IPS DF 4.7 (cell line): ENCODE results near the gene BEST4.
"Not testable (repeated sequence)": the region's sequence is repeated elsewhere in the genome, so short reads cannot be mapped to it uniquely, and the experiment has no call there.

Experiments
- DNase-seq: peaks from one replicate; pipeline ENCODE4 v3.0.0-alpha.2; 2013; ENCODE audit warnings: low spot score; ENCODE audit errors: extremely low read depth

Gene BEST4

GRCh38 chr1:44819608-44820327 is 31.8 kb upstream of the BEST4 start:
- DNase-seq, result peak; percentile 81

- DNase-seq, result no peak
These were observed 31.2 kb upstream of the BEST4 start for GRCh38 chr1:44819196-44819607.

GRCh38 chr1:44817771-44818495 is 30.0 kb upstream of the BEST4 start:
- no peak for DNase-seq

- DNase-seq, result no peak
These were observed 29.3 kb upstream of the BEST4 start for GRCh38 chr1:44817307-44817706.

- DNase-seq, result not testable (repeated sequence)
These were observed 28.0 kb upstream of the BEST4 start for GRCh38 chr1:44815926-44816325.

- no peak for DNase-seq
These were observed 25.0 kb upstream of the BEST4 start for GRCh38 chr1:44812822-44813543.

- DNase-seq, result no peak
These were observed 23.3 kb upstream of the BEST4 start for GRCh38 chr1:44811234-44811633.

- DNase-seq, result not testable (repeated sequence)
These were observed 22.8 kb upstream of the BEST4 start for GRCh38 chr1:44810762-44811105.

- no peak for DNase-seq
These were observed 22.3 kb upstream of the BEST4 start for GRCh38 chr1:44810101-44810761.

- DNase-seq, result no peak
These were observed 21.3 kb upstream of the BEST4 start for GRCh38 chr1:44808938-44809917.

GRCh38 chr1:44808063-44808937 is 20.3 kb upstream of the BEST4 start, which contains the start of gene BTBD19:
BTBD19 (plus strand) TSS chr1:44808523; CDS start chr1:44808821, 298 bp downstream.
- no peak for DNase-seq

- peak; percentile 92 for DNase-seq
These were observed 19.5 kb upstream of the BEST4 start for GRCh38 chr1:44807364-44808062.

GRCh38 chr1:44806704-44807363 is 18.9 kb upstream of the BEST4 start, which contains the start of gene DYNLT4:
DYNLT4 (minus strand) TSS chr1:44807351; CDS start chr1:44806668, 683 bp downstream.
- DNase-seq, result no peak

- DNase-seq, result no peak
These were observed 18.2 kb upstream of the BEST4 start for GRCh38 chr1:44806025-44806703.

- DNase-seq, result no peak
These were observed 17.5 kb upstream of the BEST4 start for GRCh38 chr1:44805311-44806024.

- no peak for DNase-seq
These were observed 15.5 kb upstream of the BEST4 start for GRCh38 chr1:44803312-44804095.

- DNase-seq, result no peak
These were observed 15.0 kb upstream of the BEST4 start for GRCh38 chr1:44803062-44803311.
